HEK293 (cell line): ENCODE results near the gene RASSF5.
"Not testable (repeated sequence)": the region's sequence is repeated elsewhere in the genome, so short reads cannot be mapped to it uniquely, and the experiment has no call there.

Source experiments
- CTCF ChIA-PET: fragments of 350-600 bp; formaldehyde crosslinking; extraction: SDS; loops from one replicate; lab custom pipeline; 2021; ENCODE audit warnings: antibody characterized with exemption; lab: Yijun Ruan, JAX
- POLR2A ChIA-PET: fragments of 300-600 bp; formaldehyde crosslinking; extraction: SDS; loops from one replicate; lab custom pipeline; 2020; ENCODE audit warnings: antibody characterized with exemption, inconsistent platforms; lab: Yijun Ruan, JAX
- H3K27ac ChIP-seq: fragments of 200-500 bp; sonication (Bioruptor generic); 2 replicates; pipeline ENCODE4 v1.5.1; 2014; ENCODE audit warnings: low read depth, low read length, control low read depth, inconsistent platforms; ENCODE audit errors: extremely low read depth
- H3K36me3 ChIP-seq, 2 experiments: fragments of 200-500 bp in 1 of 2; sonication (Bioruptor generic) in 1 of 2; 1 replicate in 1 of 2; 2 replicates in 1 of 2; pipeline ENCODE4 v1.5.1; 2014 to 2017; ENCODE audit warnings: inconsistent platforms in 2 of 2, low read length in 2 of 2; ENCODE audit not compliant: control insufficient read depth in 2 of 2, insufficient read depth in 1 of 2
- H3K4me1 ChIP-seq: fragments of 200-500 bp; sonication (Bioruptor generic); 2 replicates; pipeline ENCODE4 v1.5.1; 2014; ENCODE audit warnings: mild to moderate bottlenecking, low read length, inconsistent platforms; ENCODE audit not compliant: control insufficient read depth, insufficient read depth
- H3K4me3 ChIP-seq: 2 replicates; pipeline ENCODE4 v1.5.1; 2011; ENCODE audit warnings: low read depth, mild to moderate bottlenecking, control low read depth, low read length, moderate library complexity
- H3K9me3 ChIP-seq: fragments of 200-500 bp; sonication (Bioruptor generic); 2 replicates; pipeline ENCODE4 v1.5.1; 2014; ENCODE audit warnings: low read depth, low read length, inconsistent platforms; ENCODE audit not compliant: control insufficient read depth, insufficient read depth
- PRDM1 ChIP-seq: fragments of 450-650 bp; formaldehyde crosslinking; IDR thresholded peaks from 2 replicates; pipeline ENCODE4; 2016; ENCODE audit warnings: missing biosample characterization, missing genetic modification characterization
- REPIN1 ChIP-seq: fragments of 450-650 bp; formaldehyde crosslinking; IDR thresholded peaks from 2 replicates; pipeline ENCODE4 v1.5.1; 2017; ENCODE audit warnings: missing biosample characterization, missing genetic modification characterization, low read depth
- REST ChIP-seq: fragments of 450-650 bp; formaldehyde crosslinking; IDR thresholded peaks from 2 replicates; pipeline ENCODE4 v1.5.1; 2016; ENCODE audit warnings: missing biosample characterization, missing genetic modification characterization
- SETDB1 ChIP-seq: IDR thresholded peaks from one replicate; pipeline ENCODE4 v1.6.1; 2017; ENCODE audit warnings: mild to moderate bottlenecking, low read length, moderate library complexity, mixed read lengths; ENCODE audit not compliant: insufficient read length
- ZNF138 ChIP-seq: fragments of 450-650 bp; formaldehyde crosslinking; IDR thresholded peaks from 2 replicates; pipeline ENCODE4 v1.5.1; 2016; ENCODE audit warnings: missing biosample characterization, missing genetic modification characterization, borderline replicate concordance
- ZNF174 ChIP-seq: fragments of 450-650 bp; formaldehyde crosslinking; IDR thresholded peaks from 2 replicates; pipeline ENCODE4 v1.5.0; 2017; ENCODE audit warnings: missing biosample characterization, mild to moderate bottlenecking, missing genetic modification characterization
- ZNF292 ChIP-seq: fragments of 450-650 bp; formaldehyde crosslinking; IDR thresholded peaks from 2 replicates; pipeline ENCODE4 v1.5.1; 2016; ENCODE audit warnings: low read depth, missing biosample characterization, missing genetic modification characterization, borderline replicate concordance
- ZNF416 ChIP-seq: fragments of 450-650 bp; formaldehyde crosslinking; IDR thresholded peaks from 2 replicates; pipeline ENCODE4 v1.5.1; 2016; ENCODE audit warnings: missing biosample characterization, missing genetic modification characterization
- ZNF704 ChIP-seq: fragments of 450-650 bp; formaldehyde crosslinking; IDR thresholded peaks from 2 replicates; pipeline ENCODE4 v1.5.1; 2016; ENCODE audit warnings: missing biosample characterization, missing genetic modification characterization
- TF ChIP-seq, protein P1 (sequence below): fragments of 450-650 bp; IDR thresholded peaks from 2 replicates; pipeline ENCODE4 v1.5.1; 2018; ENCODE audit warnings: missing biosample characterization, mild to moderate bottlenecking, missing genetic modification characterization

The RASSF5 gene

GRCh38 chr1:206579747-206580437, 72.6 kb downstream of the RASSF5 start:
- CTCF ChIA-PET = interaction anchor here (0.9 to 3.1 kb wide), 7 partner anchors 12 to 100 kb away, joined by 3 to 20 read pairs (median 6); no protein-coding TSS in a partner anchor
- H3K27ac ChIP-seq = no peak overlapping the region

GRCh38 chr1:206580438-206581113, 73.2 kb downstream of the RASSF5 start:
- TF ChIP-seq, protein P1, sequence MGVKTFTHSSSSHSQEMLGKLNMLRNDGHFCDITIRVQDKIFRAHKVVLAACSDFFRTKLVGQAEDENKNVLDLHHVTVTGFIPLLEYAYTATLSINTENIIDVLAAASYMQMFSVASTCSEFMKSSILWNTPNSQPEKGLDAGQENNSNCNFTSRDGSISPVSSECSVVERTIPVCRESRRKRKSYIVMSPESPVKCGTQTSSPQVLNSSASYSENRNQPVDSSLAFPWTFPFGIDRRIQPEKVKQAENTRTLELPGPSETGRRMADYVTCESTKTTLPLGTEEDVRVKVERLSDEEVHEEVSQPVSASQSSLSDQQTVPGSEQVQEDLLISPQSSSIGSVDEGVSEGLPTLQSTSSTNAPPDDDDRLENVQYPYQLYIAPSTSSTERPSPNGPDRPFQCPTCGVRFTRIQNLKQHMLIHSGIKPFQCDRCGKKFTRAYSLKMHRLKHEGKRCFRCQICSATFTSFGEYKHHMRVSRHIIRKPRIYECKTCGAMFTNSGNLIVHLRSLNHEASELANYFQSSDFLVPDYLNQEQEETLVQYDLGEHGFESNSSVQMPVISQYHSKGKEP (tag by site-specific recombination) = no peak
- CTCF ChIA-PET = interaction anchor here (0.6 to 2.3 kb wide), 8 partner anchors 10 to 102 kb away, joined by 3 to 20 read pairs (median 6); no protein-coding TSS in a partner anchor
- H3K27ac ChIP-seq = no peak overlapping the region
- H3K36me3 ChIP-seq = peaks cover 0 to 23% of the 10 kb centered on the region in 2 experiments; a peak in 1 of 3 replicates
- no peaks in the 10 kb centered on the region for H3K4me1 ChIP-seq
- no peaks in the 10 kb centered on the region for H3K9me3 ChIP-seq
- POLR2A ChIA-PET = no interaction called here
- H3K4me3 ChIP-seq = no peak overlapping the region

More at GRCh38 chr1:206579747-206580437, 72.6 kb downstream of the RASSF5 start:
- POLR2A ChIA-PET = no interaction called here
- Histone ChIP-seq H3K4me1 (no peaks in the 10 kb centered on the region), H3K9me3 (no peaks in the 10 kb centered on the region), H3K4me3 (no peak overlapping the region), H3K36me3 (peaks cover 0 to 17% of the 10 kb centered on the region in 2 experiments; a peak in 1 of 3 replicates)
- TF ChIP-seq REPIN1 (tag by site-specific recombination) = no peak
- no peak for TF ChIP-seq ZNF292 (tag by site-specific recombination)
- no peak for TF ChIP-seq REST (tag by site-specific recombination)
- no peak for TF ChIP-seq ZNF138
- TF ChIP-seq ZNF174 (tag by site-specific recombination) = no peak
- TF ChIP-seq ZNF416 (tag by site-specific recombination) = no peak
- no peak for TF ChIP-seq PRDM1 (tag by site-specific recombination)
- no peak for TF ChIP-seq SETDB1
- TF ChIP-seq ZNF704 (tag by site-specific recombination) = no peak

- POLR2A ChIA-PET = not testable (repeated sequence)
These were observed 73.8 kb downstream of the RASSF5 start for GRCh38 chr1:206581114-206581497.

More at GRCh38 chr1:206581114-206581497, 73.8 kb downstream of the RASSF5 start:
- CTCF ChIA-PET = interaction anchor here (0.6 to 2.3 kb wide), 7 partner anchors 11 to 776 kb away, joined by 3 to 20 read pairs (median 5); no protein-coding TSS in a partner anchor
- not testable (repeated sequence) for H3K27ac ChIP-seq, H3K4me3 ChIP-seq, H3K9me3 ChIP-seq, H3K4me1 ChIP-seq
- peaks cover 0 to 29% of the 10 kb centered on the region in 2 experiments; a peak in 1 of 3 replicates for H3K36me3 ChIP-seq
